Activated naive CD8-positive, alpha-beta T cell treated with anti-CD3 and anti-CD28 coated beads, Interleukin-2, amount 10 ng/mL, durations not matched to agents 7 days and 5 days (primary cell): Measurements from ENCODE around the gene MPHOSPH9. TPM values are rescaled to one million over a fixed set of nuclear protein-coding genes. Genes with fewer than 3 reads are reported as not detected.

Experiments used
- ATAC-seq: fragments of 150-1000 bp; cut with Tn5 transposase; one replicate; pipeline ENCODE4 v1.10.0; 2021; ENCODE audit warnings: low read depth, moderate library complexity
- POLR2A ChIA-PET: fragments of 350-600 bp; sonication (Branson Sonifier 250); formaldehyde crosslinking; loops from one replicate; lab custom pipeline; 2021; ENCODE audit warnings: antibody characterized with exemption; lab: Charles Lee
- DNase-seq: peaks from one replicate; pipeline ENCODE4 v3.0.0; 2021
- H3K27ac Mint-ChIP-seq: one replicate; pipeline ENCODE4 v1.8.0; 2022; ENCODE audit warnings: mild to moderate bottlenecking, mixed read lengths
- H3K27me3 Mint-ChIP-seq: one replicate; pipeline ENCODE4 v1.8.0; 2022; ENCODE audit warnings: mild to moderate bottlenecking, moderate library complexity, mixed read lengths
- H3K36me3 Mint-ChIP-seq: one replicate; pipeline ENCODE4 v1.8.0; 2021; ENCODE audit warnings: mild to moderate bottlenecking, mixed read lengths
- H3K4me1 Mint-ChIP-seq: one replicate; pipeline ENCODE4 v1.8.0; 2021; ENCODE audit warnings: mixed read lengths
- H3K4me3 Mint-ChIP-seq: one replicate; pipeline ENCODE4 v1.8.0; 2022; ENCODE audit warnings: mild to moderate bottlenecking, moderate library complexity, mixed read lengths
- H3K9me3 Mint-ChIP-seq: one replicate; pipeline ENCODE4 v1.8.0; 2021; ENCODE audit warnings: mixed read lengths
- total RNA-seq, 2 experiments: library from RNA; stranded (reverse); gene quantifications; one replicate each; pipeline ENCODE4 v1.2.3, GENCODE V29; 2021

MPHOSPH9 gene
- total RNA-seq, 2 experiments from 2014 or later, result 121 to 131 TPM

DNA sequence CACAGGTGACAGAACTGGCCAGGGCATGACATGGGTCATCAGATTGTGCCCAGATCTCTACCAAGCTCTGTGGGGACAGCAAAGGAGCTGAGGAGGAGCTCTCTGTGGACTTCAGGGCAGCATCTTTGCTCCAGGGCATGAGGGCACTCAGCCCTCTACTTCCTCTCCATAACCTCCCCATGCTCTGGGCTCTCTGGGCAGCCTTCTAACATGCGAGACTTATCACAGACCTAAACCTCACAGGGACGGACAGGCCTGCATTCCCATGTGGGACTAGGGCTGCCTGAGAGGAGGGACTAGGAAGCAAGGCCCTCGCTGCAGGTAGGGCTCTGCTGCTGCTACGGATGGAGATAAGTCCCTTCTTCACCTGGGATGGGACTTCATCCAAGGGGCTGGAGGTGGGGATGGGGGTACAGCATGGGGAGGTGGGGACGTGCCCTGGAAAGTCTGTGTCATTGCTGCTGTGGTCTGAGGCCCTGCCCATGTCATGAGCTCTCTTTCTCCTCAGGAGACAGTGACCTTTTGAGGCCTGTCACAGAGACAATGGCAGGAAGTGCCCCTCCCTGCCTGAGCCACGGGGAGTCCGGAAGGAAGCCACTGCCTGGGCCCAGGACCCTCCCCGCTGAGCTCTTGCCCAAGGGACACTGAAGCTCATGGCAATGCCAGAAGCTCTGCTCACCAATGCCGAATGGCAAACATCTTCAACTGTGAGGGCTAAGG is 126.1 kb downstream of the MPHOSPH9 start:
- Mint-ChIP-seq H3K9me3 (no peaks in the 10 kb centered on the region), H3K4me1 (peaks cover 56% of the 10 kb centered on the region), H3K4me3 (peak overlapping the region; percentile 71), H3K27ac (peak overlapping the region; percentile 99), H3K36me3 (peaks cover 12% of the 10 kb centered on the region), H3K27me3 (no peaks in the 10 kb centered on the region)
- POLR2A ChIA-PET, result interaction anchor here (0.6 to 3.4 kb wide), 18 partner anchors 9 to 351 kb away, joined by 3 to 50 read pairs (median 5); partner anchors contain the start of genes MPHOSPH9, MTRFR, PITPNM2 and SNRNP35
- DNase-seq (peak; percentile 73), ATAC-seq (peak; percentile 98)

DNA sequence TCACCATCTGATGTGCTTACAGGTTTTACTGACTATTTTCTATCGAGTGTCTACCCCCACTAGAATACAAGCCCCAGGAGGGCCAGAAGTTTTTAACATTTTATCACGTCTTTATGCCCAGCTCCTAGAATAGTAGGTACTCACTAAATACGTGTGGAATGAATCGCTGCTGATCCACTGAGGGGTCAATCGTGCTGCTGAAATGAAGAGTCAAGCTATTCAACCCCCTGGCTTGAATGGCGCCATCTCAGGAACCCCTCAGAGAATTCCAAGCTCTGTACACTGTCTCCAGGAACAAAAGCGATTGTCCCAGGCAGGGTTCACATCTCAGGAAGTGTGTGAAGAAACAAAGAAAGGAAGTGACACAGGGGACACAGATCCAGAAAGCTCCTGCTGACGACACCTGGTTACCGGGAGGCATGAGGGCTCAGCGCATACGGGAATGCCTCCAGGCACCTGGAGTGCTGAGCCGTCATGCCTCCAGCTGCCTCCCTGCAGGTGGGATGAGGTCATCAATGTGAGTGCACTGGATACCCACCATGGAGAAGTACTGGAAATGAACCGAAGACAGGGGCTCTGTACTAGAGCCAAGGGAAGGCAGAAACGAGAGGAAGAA is 127.6 kb downstream of the MPHOSPH9 start:
- POLR2A ChIA-PET, result interaction anchor here (0.7 to 3.4 kb wide), 4 partner anchors 14 to 44 kb away, joined by 4 to 35 read pairs (median 5); no protein-coding TSS in a partner anchor
- H3K36me3 Mint-ChIP-seq, result peaks cover 14% of the 10 kb centered on the region
- ATAC-seq (no peak), DNase-seq (no peak)
- no peaks in the 10 kb centered on the region for H3K27me3 Mint-ChIP-seq
- H3K9me3 Mint-ChIP-seq, result no peaks in the 10 kb centered on the region
- peaks cover 47% of the 10 kb centered on the region for H3K4me1 Mint-ChIP-seq
- no peak overlapping the region for H3K4me3 Mint-ChIP-seq
- H3K27ac Mint-ChIP-seq, result peak overlapping the region; percentile 99

DNA sequence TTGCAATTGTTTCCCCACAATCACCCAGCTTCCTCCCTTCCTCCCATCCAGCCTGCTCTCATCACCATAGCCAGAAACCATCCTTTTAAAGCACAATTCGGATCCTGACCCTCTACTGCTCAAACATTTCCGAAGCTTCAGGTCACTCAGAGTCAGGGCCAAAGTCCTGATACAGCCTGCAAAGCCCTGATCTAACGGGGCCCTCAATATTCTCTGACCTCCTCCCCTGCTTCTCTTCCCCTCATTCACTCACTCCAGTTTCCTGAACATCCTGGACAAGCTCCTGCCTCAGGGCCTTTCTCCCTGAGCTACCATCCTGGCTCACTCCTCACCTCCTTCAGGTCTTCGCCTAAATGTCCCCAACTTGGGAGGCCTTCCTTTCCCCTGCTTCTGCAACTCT is 128.1 kb downstream of the MPHOSPH9 start:
- no peaks in the 10 kb centered on the region for H3K27me3 Mint-ChIP-seq
- no peak overlapping the region for H3K4me3 Mint-ChIP-seq
- POLR2A ChIA-PET, result interaction anchor here (1.0 to 3.4 kb wide), 3 partner anchors 15 to 30 kb away, joined by 4 to 35 read pairs (median 5); no protein-coding TSS in a partner anchor
- ATAC-seq (no peak), DNase-seq (no peak)
- H3K27ac Mint-ChIP-seq, result peak overlapping the region; percentile 99
- no peaks in the 10 kb centered on the region for H3K9me3 Mint-ChIP-seq
- H3K36me3 Mint-ChIP-seq, result peaks cover 14% of the 10 kb centered on the region
- peaks cover 47% of the 10 kb centered on the region for H3K4me1 Mint-ChIP-seq

Other genes starting within 250 kb of the MPHOSPH9 start
- gene PITPNM2, start 82.1 kb downstream of the MPHOSPH9 start, total RNA-seq, result 10 to 100 TPM; 15.2 to 18.1 TPM
- 10 to 100 TPM; 41.2 to 42.1 TPM for gene MTRFR, start 295 bp upstream of the MPHOSPH9 start, total RNA-seq
- 10 to 100 TPM; 31.7 to 32.3 TPM for gene CDK2AP1, start 38.7 kb upstream of the MPHOSPH9 start, total RNA-seq
- gene SBNO1, start 131.7 kb upstream of the MPHOSPH9 start, total RNA-seq, result 10 to 100 TPM; 40.7 to 41.1 TPM
- gene KMT5A, start 151.0 kb upstream of the MPHOSPH9 start, total RNA-seq, result 10 to 100 TPM; 64.5 to 69.4 TPM
- gene RILPL2, start 203.5 kb upstream of the MPHOSPH9 start, total RNA-seq, result 1 to 10 TPM; 5.3 to 5.5 TPM
- 10 to 100 TPM; 32.3 to 33.9 TPM for gene SNRNP35, start 225.0 kb upstream of the MPHOSPH9 start, total RNA-seq